Measurements from ENCODE around the gene RERE.

The RERE gene

GRCh38 chr1:8415526-8416278 lies 401.7 kb downstream of the RERE start:
- DNase-seq, result peak; percentile 52

- no peak for DNase-seq
Observed at GRCh38 chr1:8412183-8412831, 405.1 kb downstream of the RERE start.

GRCh38 chr1:8411803-8412182 lies 405.6 kb downstream of the RERE start:
- DNase-seq, result no peak

GRCh38 chr1:8410791-8411190 lies 406.6 kb downstream of the RERE start:
- no peak for DNase-seq

- DNase-seq, result no peak
Observed at GRCh38 chr1:8409606-8410005, 407.8 kb downstream of the RERE start.

GRCh38 chr1:8409106-8409505 lies 408.3 kb downstream of the RERE start:
- DNase-seq, result no peak

GRCh38 chr1:8408151-8408839 lies 409.1 kb downstream of the RERE start:
- no peak for DNase-seq

- DNase-seq, result no peak
Observed at GRCh38 chr1:8407652-8408051, 409.8 kb downstream of the RERE start.

GRCh38 chr1:8406960-8407359 lies 410.5 kb downstream of the RERE start:
- DNase-seq, result no peak

- DNase-seq, result no peak
Observed at GRCh38 chr1:8406011-8406410, 411.4 kb downstream of the RERE start.

GRCh38 chr1:8404460-8405370 lies 412.7 kb downstream of the RERE start:
- no peak for DNase-seq

- DNase-seq, result no peak
Observed at GRCh38 chr1:8402109-8402710, 415.2 kb downstream of the RERE start.

GRCh38 chr1:8398677-8399076 lies 418.8 kb downstream of the RERE start:
- DNase-seq, result no peak

GRCh38 chr1:8398086-8398485 lies 419.4 kb downstream of the RERE start:
- no peak for DNase-seq

GRCh38 chr1:8397511-8397910 lies 419.9 kb downstream of the RERE start:
- no peak for DNase-seq

- DNase-seq, result no peak
Observed at GRCh38 chr1:8396786-8397406, 420.5 kb downstream of the RERE start.

GRCh38 chr1:8396083-8396785 lies 421.2 kb downstream of the RERE start:
- DNase-seq, result no peak

GRCh38 chr1:8395433-8395866 lies 422.0 kb downstream of the RERE start:
- DNase-seq, result no peak

- no peak for DNase-seq
Observed at GRCh38 chr1:8394456-8395321, 422.8 kb downstream of the RERE start.

GRCh38 chr1:8392522-8392921 lies 424.9 kb downstream of the RERE start:
- no peak for DNase-seq

Measured in NCI-H1092 (cell line).